Neural crest cell (in vitro differentiated cells): ENCODE measurements around the gene OR4D1. TPM values are rescaled to one million over a fixed set of nuclear protein-coding genes. Genes with fewer than 3 reads are reported as not detected.

Source experiments
- DNase-seq: peaks from one replicate; pipeline ENCODE4 v3.0.0; 2021; ENCODE audit warnings: low read depth, mixed read lengths, low spot score
- H3K27ac Mint-ChIP-seq: one replicate; pipeline ENCODE4 v1.8.0; 2021; ENCODE audit warnings: mild to moderate bottlenecking, mixed read lengths; ENCODE audit not compliant: unreplicated experiment
- H3K27me3 Mint-ChIP-seq: 2 replicates; pipeline ENCODE4 v1.8.0; 2021; ENCODE audit warnings: low read depth, mild to moderate bottlenecking, mixed read lengths
- H3K36me3 Mint-ChIP-seq: 2 replicates; pipeline ENCODE4 v1.8.0; 2021; ENCODE audit warnings: low read depth, mild to moderate bottlenecking, mixed read lengths
- H3K4me1 Mint-ChIP-seq: 2 replicates; pipeline ENCODE4 v1.8.0; 2021; ENCODE audit warnings: mixed read lengths
- H3K4me3 Mint-ChIP-seq: one replicate; pipeline ENCODE4 v1.8.0; 2021; ENCODE audit warnings: mild to moderate bottlenecking, mixed read lengths
- H3K9me3 Mint-ChIP-seq: 2 replicates; pipeline ENCODE4 v1.8.0; 2021; ENCODE audit warnings: mixed read lengths
- CTCF ChIP-seq: fragments of 200-600 bp; sonication (generic); conservative IDR thresholded peaks from 2 replicates; pipeline ENCODE4 v1.5.0; 2021; ENCODE audit warnings: antibody characterized with exemption, mild to moderate bottlenecking
- total RNA-seq: library from RNA; stranded (reverse); gene quantifications from 2 replicates; pipeline ENCODE4 v1.2.1, GENCODE V29; 2021

Gene OR4D1
- total RNA-seq, 1 donor from 2014 or later = 0.12 TPM

GRCh38 chr17:58181796-58182195, 33.6 kb downstream of the OR4D1 start:
- no peak overlapping the region for H3K4me3 Mint-ChIP-seq
- H3K9me3 Mint-ChIP-seq = no peaks in the 10 kb centered on the region
- no peaks in the 10 kb centered on the region for H3K4me1 Mint-ChIP-seq
- no peak overlapping the region for H3K27ac Mint-ChIP-seq
- no peak for TF ChIP-seq CTCF
- H3K27me3 Mint-ChIP-seq = peaks cover 28% of the 10 kb centered on the region
- DNase-seq = no peak
- H3K36me3 Mint-ChIP-seq = no peaks in the 10 kb centered on the region

GRCh38 chr17:58183514-58183913, 35.3 kb downstream of the OR4D1 start:
- no peak overlapping the region for H3K4me3 Mint-ChIP-seq
- no peaks in the 10 kb centered on the region for H3K4me1 Mint-ChIP-seq
- peaks cover 31% of the 10 kb centered on the region for H3K27me3 Mint-ChIP-seq
- no peak overlapping the region for H3K27ac Mint-ChIP-seq
- no peaks in the 10 kb centered on the region for H3K9me3 Mint-ChIP-seq
- H3K36me3 Mint-ChIP-seq = no peaks in the 10 kb centered on the region
- no peak for DNase-seq
- no peak for TF ChIP-seq CTCF

- Mint-ChIP-seq H3K36me3 (no peaks in the 10 kb centered on the region), H3K27me3 (peaks cover 31% of the 10 kb centered on the region), H3K4me1 (no peaks in the 10 kb centered on the region), H3K9me3 (no peaks in the 10 kb centered on the region), H3K27ac (peak overlapping the region; percentile 58), H3K4me3 (no peak overlapping the region)
- no peak for TF ChIP-seq CTCF
- no peak for DNase-seq
Observed at GRCh38 chr17:58184308-58184985, 36.3 kb downstream of the OR4D1 start.

- H3K27me3 Mint-ChIP-seq = peaks cover 36% of the 10 kb centered on the region
- no peak for TF ChIP-seq CTCF
- no peaks in the 10 kb centered on the region for H3K9me3 Mint-ChIP-seq
- no peaks in the 10 kb centered on the region for H3K36me3 Mint-ChIP-seq
- DNase-seq = no peak
- H3K4me3 Mint-ChIP-seq = no peak overlapping the region
- no peaks in the 10 kb centered on the region for H3K4me1 Mint-ChIP-seq
- peak overlapping the region; percentile 58 for H3K27ac Mint-ChIP-seq
Observed at GRCh38 chr17:58184986-58185761, 37.0 kb downstream of the OR4D1 start.

- DNase-seq = no peak
- H3K9me3 Mint-ChIP-seq = no peaks in the 10 kb centered on the region
- no peak for TF ChIP-seq CTCF
- no peak overlapping the region for H3K4me3 Mint-ChIP-seq
- peaks cover 36% of the 10 kb centered on the region for H3K27me3 Mint-ChIP-seq
- no peak overlapping the region for H3K27ac Mint-ChIP-seq
- no peaks in the 10 kb centered on the region for H3K4me1 Mint-ChIP-seq
- no peaks in the 10 kb centered on the region for H3K36me3 Mint-ChIP-seq
Observed at GRCh38 chr17:58186591-58186990, 38.4 kb downstream of the OR4D1 start.
